ENCODE measurements around the gene GAL.

The GAL gene

DNA sequence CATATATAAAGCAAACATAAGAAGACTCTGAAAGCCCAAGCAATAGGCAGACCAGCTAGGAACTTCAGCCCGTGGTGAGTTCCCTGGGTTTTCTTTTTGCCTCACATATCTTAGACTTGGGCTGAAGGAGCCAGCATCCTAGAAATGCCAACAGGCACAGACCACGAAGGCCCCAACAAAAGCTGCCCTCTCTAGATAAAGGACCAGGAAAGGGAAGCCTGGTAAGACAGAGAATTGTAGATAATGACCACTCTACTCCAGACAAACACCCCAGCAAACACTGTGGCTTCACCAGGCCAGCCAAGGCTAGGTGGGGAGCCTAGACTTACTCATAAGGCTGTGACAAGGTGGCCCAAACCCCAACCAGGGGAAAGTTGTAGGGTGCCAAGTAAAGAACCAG is 11.2 kb downstream of the GAL start:
- no peak for TF ChIP-seq EZH2phosphoT487 (IDR thresholded peaks at IDR 0.05; ENCODE audit: borderline replicate concordance)
- TF ChIP-seq, protein P1, sequence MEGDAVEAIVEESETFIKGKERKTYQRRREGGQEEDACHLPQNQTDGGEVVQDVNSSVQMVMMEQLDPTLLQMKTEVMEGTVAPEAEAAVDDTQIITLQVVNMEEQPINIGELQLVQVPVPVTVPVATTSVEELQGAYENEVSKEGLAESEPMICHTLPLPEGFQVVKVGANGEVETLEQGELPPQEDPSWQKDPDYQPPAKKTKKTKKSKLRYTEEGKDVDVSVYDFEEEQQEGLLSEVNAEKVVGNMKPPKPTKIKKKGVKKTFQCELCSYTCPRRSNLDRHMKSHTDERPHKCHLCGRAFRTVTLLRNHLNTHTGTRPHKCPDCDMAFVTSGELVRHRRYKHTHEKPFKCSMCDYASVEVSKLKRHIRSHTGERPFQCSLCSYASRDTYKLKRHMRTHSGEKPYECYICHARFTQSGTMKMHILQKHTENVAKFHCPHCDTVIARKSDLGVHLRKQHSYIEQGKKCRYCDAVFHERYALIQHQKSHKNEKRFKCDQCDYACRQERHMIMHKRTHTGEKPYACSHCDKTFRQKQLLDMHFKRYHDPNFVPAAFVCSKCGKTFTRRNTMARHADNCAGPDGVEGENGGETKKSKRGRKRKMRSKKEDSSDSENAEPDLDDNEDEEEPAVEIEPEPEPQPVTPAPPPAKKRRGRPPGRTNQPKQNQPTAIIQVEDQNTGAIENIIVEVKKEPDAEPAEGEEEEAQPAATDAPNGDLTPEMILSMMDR (conservative IDR thresholded peaks at IDR 0.05; ENCODE audit: low read length), result no peak
- H3F3A ChIP-seq (ENCODE audit: low read depth), result no peaks in the 10 kb centered on the region
- peaks cover 7% of the 10 kb centered on the region for H3K4me1 ChIP-seq (ENCODE audit: insufficient read depth, low read length, poor library complexity, severe bottlenecking)
- no peaks in the 10 kb centered on the region for H3K79me2 ChIP-seq (ENCODE audit: insufficient read depth, low read length)
- H3K9me2 ChIP-seq (replicated peaks; ENCODE audit: low read depth, low read length), result no peaks in the 10 kb centered on the region
- no peaks in the 10 kb centered on the region for H4K20me1 ChIP-seq (ENCODE audit: insufficient read depth, low read length, poor library complexity, severe bottlenecking)
- H3K9me3 ChIP-seq (ENCODE audit: insufficient read depth, low read depth, low read length), result no peaks in the 10 kb centered on the region
- no peak overlapping the region for H3K4me2 ChIP-seq (ENCODE audit: low read depth, low read length, poor library complexity, severe bottlenecking)
- H2AFZ ChIP-seq (ENCODE audit: low read length), result no peak overlapping the region
- no peaks in the 10 kb centered on the region for H3K27me3 ChIP-seq (ENCODE audit: insufficient read depth, low read length, poor library complexity, severe bottlenecking)
- H3K9ac ChIP-seq (ENCODE audit: low read depth, low read length, poor library complexity, severe bottlenecking), result no peak overlapping the region
- no peak overlapping the region for H3K4me3 ChIP-seq (ENCODE audit: low read length, poor library complexity, severe bottlenecking)
- no peaks in the 10 kb centered on the region for H3K36me3 ChIP-seq (ENCODE audit: insufficient read depth, low read length)

DNA sequence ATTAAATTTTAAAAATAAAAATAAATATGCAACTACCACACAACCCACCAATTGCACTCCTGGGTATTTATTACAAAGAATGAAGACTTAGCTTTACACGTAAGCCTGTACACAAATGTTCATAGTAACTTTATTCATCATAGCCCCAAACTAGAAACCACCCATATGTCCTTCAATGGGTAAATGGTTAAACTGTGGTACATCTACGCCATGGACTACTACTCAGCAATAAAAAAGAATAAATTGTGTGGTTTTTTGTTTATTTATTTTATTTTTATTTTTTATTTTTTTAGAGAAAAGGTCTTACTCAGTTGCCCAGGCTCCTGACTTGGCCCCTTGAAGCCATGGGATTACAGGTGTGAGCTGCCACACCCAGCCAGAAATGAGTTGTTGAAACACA is 14.6 kb downstream of the GAL start:
- Histone ChIP-seq H2AFZ (ENCODE audit: low read length) (no peak overlapping the region), H4K20me1 (ENCODE audit: insufficient read depth, low read length, poor library complexity, severe bottlenecking) (no peaks in the 10 kb centered on the region), H3K9me3 (ENCODE audit: insufficient read depth, low read depth, low read length) (no peaks in the 10 kb centered on the region), H3K79me2 (ENCODE audit: insufficient read depth, low read length) (no peaks in the 10 kb centered on the region), H3K4me1 (ENCODE audit: insufficient read depth, low read length, poor library complexity, severe bottlenecking) (no peaks in the 10 kb centered on the region), H3K36me3 (ENCODE audit: insufficient read depth, low read length) (no peaks in the 10 kb centered on the region), H3K4me2 (ENCODE audit: low read depth, low read length, poor library complexity, severe bottlenecking) (no peak overlapping the region), H3K9ac (ENCODE audit: low read depth, low read length, poor library complexity, severe bottlenecking) (no peak overlapping the region), H3F3A (ENCODE audit: low read depth) (no peaks in the 10 kb centered on the region), H3K4me3 (ENCODE audit: low read length, poor library complexity, severe bottlenecking) (no peak overlapping the region), H3K27me3 (ENCODE audit: insufficient read depth, low read length, poor library complexity, severe bottlenecking) (no peaks in the 10 kb centered on the region), H3K9me2 (replicated peaks; ENCODE audit: low read depth, low read length) (no peaks in the 10 kb centered on the region)
- TF ChIP-seq EZH2phosphoT487 (IDR thresholded peaks at IDR 0.05; ENCODE audit: borderline replicate concordance), result no peak
- TF ChIP-seq, protein P1 (conservative IDR thresholded peaks at IDR 0.05; ENCODE audit: low read length), result no peak

DNA sequence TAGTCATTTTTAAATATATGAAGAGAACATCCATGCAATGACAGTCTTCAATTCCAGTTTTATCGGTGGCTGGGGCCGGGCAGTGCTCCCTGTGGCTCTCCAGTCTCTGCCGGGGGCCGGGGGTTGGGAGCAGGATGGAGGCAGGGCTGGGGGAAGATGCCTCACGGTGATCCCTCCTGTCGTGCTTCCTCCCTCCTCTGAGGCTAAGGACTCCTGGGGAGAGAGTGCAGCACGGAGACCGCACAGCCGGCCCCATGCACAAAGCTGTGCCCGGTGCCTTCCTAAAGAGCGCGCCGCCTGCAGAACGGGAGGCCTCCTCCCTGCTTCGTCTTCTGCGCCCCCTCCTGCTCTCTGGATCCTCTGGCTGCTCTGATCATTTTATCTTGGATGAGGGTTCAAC is 20.5 kb downstream of the GAL start:
- H3K9ac ChIP-seq (ENCODE audit: low read depth, low read length, poor library complexity, severe bottlenecking), result no peak overlapping the region
- H3K4me2 ChIP-seq (ENCODE audit: low read depth, low read length, poor library complexity, severe bottlenecking), result no peak overlapping the region
- no peaks in the 10 kb centered on the region for H3K79me2 ChIP-seq (ENCODE audit: insufficient read depth, low read length)
- no peaks in the 10 kb centered on the region for H3K27me3 ChIP-seq (ENCODE audit: insufficient read depth, low read length, poor library complexity, severe bottlenecking)
- H4K20me1 ChIP-seq (ENCODE audit: insufficient read depth, low read length, poor library complexity, severe bottlenecking), result no peaks in the 10 kb centered on the region
- H3K36me3 ChIP-seq (ENCODE audit: insufficient read depth, low read length), result no peaks in the 10 kb centered on the region
- no peak overlapping the region for H2AFZ ChIP-seq (ENCODE audit: low read length)
- TF ChIP-seq, protein P1 (conservative IDR thresholded peaks at IDR 0.05; ENCODE audit: low read length), result no peak
- H3K9me2 ChIP-seq (replicated peaks; ENCODE audit: low read depth, low read length), result no peaks in the 10 kb centered on the region
- no peak overlapping the region for H3K4me3 ChIP-seq (ENCODE audit: low read length, poor library complexity, severe bottlenecking)
- H3F3A ChIP-seq (ENCODE audit: low read depth), result no peaks in the 10 kb centered on the region
- H3K4me1 ChIP-seq (ENCODE audit: insufficient read depth, low read length, poor library complexity, severe bottlenecking), result no peaks in the 10 kb centered on the region
- no peaks in the 10 kb centered on the region for H3K9me3 ChIP-seq (ENCODE audit: insufficient read depth, low read depth, low read length)
